SK-N-SH treated with all-trans-retinoic acid at 6 μM for 48 hours (cell line): Measurements from ENCODE around the gene PRR33.

Experiments used
- ATAC-seq: fragments of 200-7000 bp; cut with Tn5 transposase; 3 replicates; pipeline ENCODE4 v1.9.1; 2020; ENCODE audit warnings: mild to moderate bottlenecking, moderate library complexity
- GLIS3 ChIP-seq: fragments of 250-450 bp; sonication (Bioruptor Pico); IDR thresholded peaks from 2 replicates; pipeline ENCODE4 v1.5.0; 2020; ENCODE audit warnings: mild to moderate bottlenecking, moderate library complexity
- ISL1 ChIP-seq: fragments of 250-450 bp; sonication (Bioruptor Pico); IDR thresholded peaks from 2 replicates; pipeline ENCODE4 v2.1.2; 2022; ENCODE audit warnings: mild to moderate bottlenecking, moderate library complexity
- OSR1 ChIP-seq: fragments of 250-450 bp; sonication (Bioruptor Pico); IDR thresholded peaks from 2 replicates; pipeline ENCODE4 v1.8.0; 2022; ENCODE audit warnings: moderate library complexity, mild to moderate bottlenecking, inconsistent platforms
- PPARA ChIP-seq: fragments of 250-450 bp; sonication (Bioruptor Pico); IDR thresholded peaks from 2 replicates; pipeline ENCODE4 v1.5.0; 2020; ENCODE audit warnings: mild to moderate bottlenecking, borderline replicate concordance
- TCF4 ChIP-seq: fragments of 250-450 bp; sonication (Bioruptor Pico); IDR thresholded peaks from 2 replicates; pipeline ENCODE4 v1.8.0; 2021; ENCODE audit warnings: mild to moderate bottlenecking, moderate library complexity, borderline replicate concordance
- TOX ChIP-seq: fragments of 250-450 bp; sonication (Bioruptor Pico); IDR thresholded peaks from 2 replicates; pipeline ENCODE4 v1.8.0; 2021; ENCODE audit warnings: mild to moderate bottlenecking, moderate library complexity, borderline replicate concordance
- ZFP3 ChIP-seq: fragments of 250-450 bp; sonication (Bioruptor Pico); IDR thresholded peaks from 2 replicates; pipeline ENCODE4 v1.5.0; 2020; ENCODE audit warnings: mild to moderate bottlenecking, moderate library complexity
- ZFP30 ChIP-seq: fragments of 450-650 bp; formaldehyde crosslinking; IDR thresholded peaks from 2 replicates; pipeline ENCODE4 v1.5.0; 2022; ENCODE audit warnings: mild to moderate bottlenecking, moderate library complexity
- ZNF565 ChIP-seq: fragments of 450-650 bp; formaldehyde crosslinking; conservative IDR thresholded peaks from 2 replicates; pipeline ENCODE4 v1.5.0; 2020; ENCODE audit warnings: low read depth, mild to moderate bottlenecking, moderate library complexity
- ZNF8 ChIP-seq: fragments of 450-650 bp; formaldehyde crosslinking; IDR thresholded peaks from 2 replicates; pipeline ENCODE4 v1.5.0; 2020; ENCODE audit warnings: mild to moderate bottlenecking, moderate library complexity
- TF ChIP-seq, protein P1 (sequence below): fragments of 250-450 bp; sonication (Bioruptor Pico); IDR thresholded peaks from 2 replicates; pipeline ENCODE4 v1.5.0; 2020; ENCODE audit warnings: mild to moderate bottlenecking, moderate library complexity
- TF ChIP-seq, protein P2 (sequence below): fragments of 250-450 bp; sonication (Bioruptor Pico); IDR thresholded peaks from 2 replicates; pipeline ENCODE4 v1.8.0; 2021; ENCODE audit warnings: low read depth, mild to moderate bottlenecking, moderate library complexity, borderline replicate concordance
- TF ChIP-seq, protein P3 (sequence below): fragments of 250-450 bp; sonication (Bioruptor Pico); IDR thresholded peaks from 2 replicates; pipeline ENCODE4 v1.5.1; 2020; ENCODE audit warnings: low read depth, mild to moderate bottlenecking, moderate library complexity
- TF ChIP-seq, protein P4 (sequence below): fragments of 250-450 bp; sonication (Bioruptor Pico); IDR thresholded peaks from 2 replicates; pipeline ENCODE4 v1.8.0; 2020; ENCODE audit warnings: mild to moderate bottlenecking, moderate library complexity, borderline replicate concordance
- TF ChIP-seq, protein P5 (sequence below): fragments of 250-450 bp; sonication (Bioruptor Pico); IDR thresholded peaks from 2 replicates; pipeline ENCODE4 v1.5.1; 2021; ENCODE audit warnings: mild to moderate bottlenecking, moderate library complexity

The PRR33 gene

DNA sequence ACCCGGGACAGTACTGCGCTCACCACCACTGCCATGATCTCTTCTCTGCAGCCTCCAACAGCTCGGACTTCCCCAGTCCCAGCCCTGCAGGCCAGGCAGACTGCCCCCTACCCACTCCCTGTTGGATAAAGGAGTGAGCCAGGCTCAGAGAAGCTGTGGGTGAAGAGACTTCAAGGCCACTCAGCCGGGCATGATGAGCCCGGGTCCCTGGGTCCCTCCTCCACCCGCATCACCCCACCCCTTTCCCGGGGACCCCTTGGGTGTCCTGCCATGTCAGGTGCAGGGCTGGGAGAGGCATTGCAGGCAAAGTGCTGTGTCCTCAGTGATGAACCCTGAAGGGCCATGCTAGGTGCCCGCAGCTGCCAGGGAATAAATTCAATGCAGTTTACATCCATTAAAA lies 24.3 kb downstream of the PRR33 start:
- no peak for ATAC-seq
- TF ChIP-seq TOX (CRISPR knock-in tag) (no peak), OSR1 (no peak), ZFP30 (CRISPR knock-in tag) (no peak), ISL1 (CRISPR knock-in tag) (no peak), ZNF8 (CRISPR knock-in tag) (no peak), TCF4 (no peak)
- TF ChIP-seq, protein P1, sequence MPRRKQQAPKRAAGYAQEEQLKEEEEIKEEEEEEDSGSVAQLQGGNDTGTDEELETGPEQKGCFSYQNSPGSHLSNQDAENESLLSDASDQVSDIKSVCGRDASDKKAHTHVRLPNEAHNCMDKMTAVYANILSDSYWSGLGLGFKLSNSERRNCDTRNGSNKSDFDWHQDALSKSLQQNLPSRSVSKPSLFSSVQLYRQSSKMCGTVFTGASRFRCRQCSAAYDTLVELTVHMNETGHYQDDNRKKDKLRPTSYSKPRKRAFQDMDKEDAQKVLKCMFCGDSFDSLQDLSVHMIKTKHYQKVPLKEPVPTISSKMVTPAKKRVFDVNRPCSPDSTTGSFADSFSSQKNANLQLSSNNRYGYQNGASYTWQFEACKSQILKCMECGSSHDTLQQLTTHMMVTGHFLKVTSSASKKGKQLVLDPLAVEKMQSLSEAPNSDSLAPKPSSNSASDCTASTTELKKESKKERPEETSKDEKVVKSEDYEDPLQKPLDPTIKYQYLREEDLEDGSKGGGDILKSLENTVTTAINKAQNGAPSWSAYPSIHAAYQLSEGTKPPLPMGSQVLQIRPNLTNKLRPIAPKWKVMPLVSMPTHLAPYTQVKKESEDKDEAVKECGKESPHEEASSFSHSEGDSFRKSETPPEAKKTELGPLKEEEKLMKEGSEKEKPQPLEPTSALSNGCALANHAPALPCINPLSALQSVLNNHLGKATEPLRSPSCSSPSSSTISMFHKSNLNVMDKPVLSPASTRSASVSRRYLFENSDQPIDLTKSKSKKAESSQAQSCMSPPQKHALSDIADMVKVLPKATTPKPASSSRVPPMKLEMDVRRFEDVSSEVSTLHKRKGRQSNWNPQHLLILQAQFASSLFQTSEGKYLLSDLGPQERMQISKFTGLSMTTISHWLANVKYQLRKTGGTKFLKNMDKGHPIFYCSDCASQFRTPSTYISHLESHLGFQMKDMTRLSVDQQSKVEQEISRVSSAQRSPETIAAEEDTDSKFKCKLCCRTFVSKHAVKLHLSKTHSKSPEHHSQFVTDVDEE (CRISPR knock-in tag) = no peak
- TF ChIP-seq, protein P2, sequence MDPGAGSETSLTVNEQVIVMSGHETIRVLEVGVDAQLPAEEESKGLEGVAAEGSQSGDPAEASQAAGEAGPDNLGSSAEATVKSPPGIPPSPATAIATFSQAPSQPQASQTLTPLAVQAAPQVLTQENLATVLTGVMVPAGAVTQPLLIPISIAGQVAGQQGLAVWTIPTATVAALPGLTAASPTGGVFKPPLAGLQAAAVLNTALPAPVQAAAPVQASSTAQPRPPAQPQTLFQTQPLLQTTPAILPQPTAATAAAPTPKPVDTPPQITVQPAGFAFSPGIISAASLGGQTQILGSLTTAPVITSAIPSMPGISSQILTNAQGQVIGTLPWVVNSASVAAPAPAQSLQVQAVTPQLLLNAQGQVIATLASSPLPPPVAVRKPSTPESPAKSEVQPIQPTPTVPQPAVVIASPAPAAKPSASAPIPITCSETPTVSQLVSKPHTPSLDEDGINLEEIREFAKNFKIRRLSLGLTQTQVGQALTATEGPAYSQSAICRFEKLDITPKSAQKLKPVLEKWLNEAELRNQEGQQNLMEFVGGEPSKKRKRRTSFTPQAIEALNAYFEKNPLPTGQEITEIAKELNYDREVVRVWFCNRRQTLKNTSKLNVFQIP (CRISPR knock-in tag) = no peak
- TF ChIP-seq, protein P3, sequence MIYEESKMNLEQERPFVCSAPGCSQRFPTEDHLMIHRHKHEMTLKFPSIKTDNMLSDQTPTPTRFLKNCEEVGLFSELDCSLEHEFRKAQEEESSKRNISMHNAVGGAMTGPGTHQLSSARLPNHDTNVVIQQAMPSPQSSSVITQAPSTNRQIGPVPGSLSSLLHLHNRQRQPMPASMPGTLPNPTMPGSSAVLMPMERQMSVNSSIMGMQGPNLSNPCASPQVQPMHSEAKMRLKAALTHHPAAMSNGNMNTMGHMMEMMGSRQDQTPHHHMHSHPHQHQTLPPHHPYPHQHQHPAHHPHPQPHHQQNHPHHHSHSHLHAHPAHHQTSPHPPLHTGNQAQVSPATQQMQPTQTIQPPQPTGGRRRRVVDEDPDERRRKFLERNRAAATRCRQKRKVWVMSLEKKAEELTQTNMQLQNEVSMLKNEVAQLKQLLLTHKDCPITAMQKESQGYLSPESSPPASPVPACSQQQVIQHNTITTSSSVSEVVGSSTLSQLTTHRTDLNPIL = no peak
- TF ChIP-seq, protein P4, sequence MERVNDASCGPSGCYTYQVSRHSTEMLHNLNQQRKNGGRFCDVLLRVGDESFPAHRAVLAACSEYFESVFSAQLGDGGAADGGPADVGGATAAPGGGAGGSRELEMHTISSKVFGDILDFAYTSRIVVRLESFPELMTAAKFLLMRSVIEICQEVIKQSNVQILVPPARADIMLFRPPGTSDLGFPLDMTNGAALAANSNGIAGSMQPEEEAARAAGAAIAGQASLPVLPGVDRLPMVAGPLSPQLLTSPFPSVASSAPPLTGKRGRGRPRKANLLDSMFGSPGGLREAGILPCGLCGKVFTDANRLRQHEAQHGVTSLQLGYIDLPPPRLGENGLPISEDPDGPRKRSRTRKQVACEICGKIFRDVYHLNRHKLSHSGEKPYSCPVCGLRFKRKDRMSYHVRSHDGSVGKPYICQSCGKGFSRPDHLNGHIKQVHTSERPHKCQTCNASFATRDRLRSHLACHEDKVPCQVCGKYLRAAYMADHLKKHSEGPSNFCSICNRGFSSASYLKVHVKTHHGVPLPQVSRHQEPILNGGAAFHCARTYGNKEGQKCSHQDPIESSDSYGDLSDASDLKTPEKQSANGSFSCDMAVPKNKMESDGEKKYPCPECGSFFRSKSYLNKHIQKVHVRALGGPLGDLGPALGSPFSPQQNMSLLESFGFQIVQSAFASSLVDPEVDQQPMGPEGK (CRISPR knock-in tag) = no peak

DNA sequence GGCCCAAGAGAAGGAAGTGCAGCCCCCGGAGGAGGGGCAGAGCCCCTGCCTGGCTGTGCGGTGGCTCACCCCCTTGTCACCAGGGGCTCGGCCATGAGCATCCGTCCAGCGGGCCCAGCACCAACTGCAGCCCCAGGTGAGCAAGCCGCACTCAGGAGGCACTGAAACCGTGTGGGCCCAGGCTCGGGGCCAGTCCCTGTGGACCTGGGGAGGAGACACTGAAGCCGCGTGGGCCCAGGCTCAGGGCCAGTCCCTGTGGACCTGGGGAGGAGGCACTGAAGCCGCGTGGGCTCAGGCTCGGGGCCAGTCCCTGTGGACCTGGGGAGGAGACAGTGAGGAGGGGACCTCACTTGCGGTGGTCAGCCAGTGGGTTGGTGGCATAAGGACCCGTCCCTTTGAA lies 24.9 kb downstream of the PRR33 start:
- ATAC-seq = no peak
- TF ChIP-seq, protein P1 (CRISPR knock-in tag) = no peak
- no peak for TF ChIP-seq PPARA (CRISPR knock-in tag)
- no peak for TF ChIP-seq OSR1
- no peak for TF ChIP-seq ZFP3 (CRISPR knock-in tag)
- TF ChIP-seq ZNF565 (CRISPR knock-in tag) = no peak
- TF ChIP-seq ZNF8 (CRISPR knock-in tag) = no peak
- TF ChIP-seq GLIS3 (CRISPR knock-in tag) = no peak
- TF ChIP-seq, protein P5, sequence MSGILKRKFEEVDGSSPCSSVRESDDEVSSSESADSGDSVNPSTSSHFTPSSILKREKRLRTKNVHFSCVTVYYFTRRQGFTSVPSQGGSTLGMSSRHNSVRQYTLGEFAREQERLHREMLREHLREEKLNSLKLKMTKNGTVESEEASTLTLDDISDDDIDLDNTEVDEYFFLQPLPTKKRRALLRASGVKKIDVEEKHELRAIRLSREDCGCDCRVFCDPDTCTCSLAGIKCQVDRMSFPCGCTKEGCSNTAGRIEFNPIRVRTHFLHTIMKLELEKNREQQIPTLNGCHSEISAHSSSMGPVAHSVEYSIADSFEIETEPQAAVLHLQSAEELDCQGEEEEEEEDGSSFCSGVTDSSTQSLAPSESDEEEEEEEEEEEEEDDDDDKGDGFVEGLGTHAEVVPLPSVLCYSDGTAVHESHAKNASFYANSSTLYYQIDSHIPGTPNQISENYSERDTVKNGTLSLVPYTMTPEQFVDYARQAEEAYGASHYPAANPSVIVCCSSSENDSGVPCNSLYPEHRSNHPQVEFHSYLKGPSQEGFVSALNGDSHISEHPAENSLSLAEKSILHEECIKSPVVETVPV (CRISPR knock-in tag) = no peak
- TF ChIP-seq, protein P2 (CRISPR knock-in tag) = no peak
